ENCODE data around the gene CLEC4D. TPM values are rescaled to one million over a fixed set of nuclear protein-coding genes. Genes with fewer than 3 reads are reported as not detected.

CLEC4D gene
- total RNA-seq: not detected in 2 replicates

GRCh38 chr12:8513256-8513655, at the start of gene CLEC4D:
TSS of gene CLEC4D (plus strand) at chr12:8513503. CDS start at chr12:8513733, 230 bp downstream.

GRCh38 chr12:8540831-8541230, 27.5 kb downstream of the CLEC4D start, which contains the start of gene CLEC4E:
TSS of gene CLEC4E (minus strand) at chr12:8540905. CDS start at chr12:8540797, 108 bp downstream.

Other genes with a start within 250 kb of the CLEC4D start
- not detected in 2 replicates for gene CLEC6A, start 57.5 kb upstream of the CLEC4D start, total RNA-seq
- gene CLEC4E, start 27.4 kb downstream of the CLEC4D start, total RNA-seq: not detected in 2 replicates
- gene AICDA, start 99.4 kb downstream of the CLEC4D start, total RNA-seq: not detected in 2 replicates
- 0.13 and 0.32 TPM in 2 replicates for gene MFAP5, start 149.3 kb downstream of the CLEC4D start, total RNA-seq
- gene RIMKLB, start 184.5 kb downstream of the CLEC4D start, total RNA-seq: 41.6 and 158 TPM in 2 replicates

All from bladder microvascular endothelial cell (primary cell).